GM12872 (cell line): ENCODE results near the gene PPP4R3B.

Source experiments
- TF ChIP-seq, protein P1 (sequence below): IDR thresholded peaks from 3 replicates; pipeline ENCODE4 v1.5.1; 2011; ENCODE audit warnings: low read depth, mild to moderate bottlenecking, low read length, moderate library complexity; ENCODE audit not compliant: insufficient read depth

Gene PPP4R3B

DNA sequence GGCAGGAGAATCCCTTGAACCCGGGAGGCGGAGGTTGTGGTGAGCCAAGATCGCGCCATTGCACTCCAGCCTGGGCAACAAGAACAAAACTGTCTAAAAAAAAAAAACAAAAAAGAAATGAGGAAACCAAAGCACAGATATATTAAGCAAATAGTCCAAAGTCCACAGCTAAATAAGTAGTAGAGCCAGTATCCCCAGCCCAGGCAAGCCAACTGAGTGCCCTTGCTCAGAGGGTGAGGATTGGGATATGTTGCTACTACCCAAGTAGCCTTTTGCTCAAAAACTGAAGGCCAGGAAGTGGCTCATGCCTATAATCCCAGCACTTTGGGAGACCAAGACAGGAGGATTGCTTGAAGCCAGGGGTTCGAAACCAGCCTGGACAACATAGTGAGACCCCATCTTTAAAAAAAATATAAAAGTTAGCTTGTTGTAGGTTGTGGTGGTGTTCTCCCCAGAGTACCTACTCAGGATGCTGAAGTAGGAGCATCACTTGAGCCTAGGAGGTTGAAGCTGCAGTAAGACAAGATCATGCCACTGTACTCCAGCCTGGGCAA, 92.5 kb downstream of the PPP4R3B start:
- TF ChIP-seq, protein P1, sequence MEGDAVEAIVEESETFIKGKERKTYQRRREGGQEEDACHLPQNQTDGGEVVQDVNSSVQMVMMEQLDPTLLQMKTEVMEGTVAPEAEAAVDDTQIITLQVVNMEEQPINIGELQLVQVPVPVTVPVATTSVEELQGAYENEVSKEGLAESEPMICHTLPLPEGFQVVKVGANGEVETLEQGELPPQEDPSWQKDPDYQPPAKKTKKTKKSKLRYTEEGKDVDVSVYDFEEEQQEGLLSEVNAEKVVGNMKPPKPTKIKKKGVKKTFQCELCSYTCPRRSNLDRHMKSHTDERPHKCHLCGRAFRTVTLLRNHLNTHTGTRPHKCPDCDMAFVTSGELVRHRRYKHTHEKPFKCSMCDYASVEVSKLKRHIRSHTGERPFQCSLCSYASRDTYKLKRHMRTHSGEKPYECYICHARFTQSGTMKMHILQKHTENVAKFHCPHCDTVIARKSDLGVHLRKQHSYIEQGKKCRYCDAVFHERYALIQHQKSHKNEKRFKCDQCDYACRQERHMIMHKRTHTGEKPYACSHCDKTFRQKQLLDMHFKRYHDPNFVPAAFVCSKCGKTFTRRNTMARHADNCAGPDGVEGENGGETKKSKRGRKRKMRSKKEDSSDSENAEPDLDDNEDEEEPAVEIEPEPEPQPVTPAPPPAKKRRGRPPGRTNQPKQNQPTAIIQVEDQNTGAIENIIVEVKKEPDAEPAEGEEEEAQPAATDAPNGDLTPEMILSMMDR, result no peak

DNA sequence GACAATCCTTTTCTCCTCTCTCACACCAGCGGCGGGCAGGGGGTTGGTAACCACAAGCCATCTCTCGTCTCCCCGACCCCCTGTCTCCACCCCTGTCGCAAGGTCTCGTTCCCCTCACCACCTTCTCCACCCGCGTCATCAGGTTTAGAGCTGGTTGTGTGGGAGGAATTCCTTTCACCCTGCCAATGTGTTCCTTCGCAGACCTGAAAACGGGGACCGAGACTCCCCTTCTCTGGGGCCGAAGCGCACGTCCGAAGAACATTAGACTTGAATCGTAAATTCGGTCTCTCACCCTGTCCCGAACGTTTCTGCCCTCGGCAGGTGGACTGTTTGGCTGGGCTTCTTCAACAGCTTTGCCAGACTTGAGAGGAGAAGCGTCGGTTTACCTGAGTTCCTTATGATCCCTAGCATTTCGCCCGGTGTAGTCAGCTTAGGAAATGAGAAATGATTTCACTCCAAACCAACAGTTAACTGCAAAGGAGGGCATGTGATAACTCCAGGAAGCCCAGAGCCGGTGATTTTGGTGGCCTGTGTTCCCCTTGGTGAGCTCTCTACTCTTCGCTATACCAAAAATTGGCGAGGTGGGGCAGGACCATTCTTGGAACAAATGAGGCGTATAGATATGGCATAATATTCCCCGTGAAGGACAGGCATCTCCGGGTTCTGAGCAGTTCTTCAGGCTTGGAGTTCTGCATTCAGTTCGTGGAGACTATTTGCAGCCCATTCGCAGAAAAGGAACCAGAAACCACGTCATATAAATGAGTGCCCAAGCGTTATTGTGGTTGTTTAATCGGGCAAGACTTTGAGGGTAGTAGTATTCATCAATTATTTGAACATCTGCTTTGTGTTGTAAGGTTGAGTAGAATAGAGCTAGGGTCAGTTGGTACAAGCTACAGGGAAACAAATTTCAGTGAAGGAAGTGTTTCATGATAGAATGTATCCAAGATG, 97.2 kb downstream of the PPP4R3B start:
- TF ChIP-seq, protein P1, result no peak

DNA sequence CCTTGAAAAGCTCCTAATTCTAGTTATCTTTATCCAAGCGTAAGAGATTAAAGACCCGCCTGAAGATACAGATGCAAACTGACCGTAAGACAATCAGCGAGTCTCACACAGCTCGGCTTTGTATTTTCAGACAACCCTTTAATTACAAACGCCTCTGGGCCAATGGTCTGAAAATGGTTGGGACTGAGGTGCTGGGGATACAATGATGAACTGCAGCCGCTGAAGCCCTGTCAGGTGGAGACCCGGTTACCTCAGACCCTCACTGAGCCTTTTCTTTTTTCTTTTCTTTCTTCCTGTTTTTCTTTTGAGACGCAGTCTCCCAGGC, 98.6 kb downstream of the PPP4R3B start:
- TF ChIP-seq, protein P1, result no peak

DNA sequence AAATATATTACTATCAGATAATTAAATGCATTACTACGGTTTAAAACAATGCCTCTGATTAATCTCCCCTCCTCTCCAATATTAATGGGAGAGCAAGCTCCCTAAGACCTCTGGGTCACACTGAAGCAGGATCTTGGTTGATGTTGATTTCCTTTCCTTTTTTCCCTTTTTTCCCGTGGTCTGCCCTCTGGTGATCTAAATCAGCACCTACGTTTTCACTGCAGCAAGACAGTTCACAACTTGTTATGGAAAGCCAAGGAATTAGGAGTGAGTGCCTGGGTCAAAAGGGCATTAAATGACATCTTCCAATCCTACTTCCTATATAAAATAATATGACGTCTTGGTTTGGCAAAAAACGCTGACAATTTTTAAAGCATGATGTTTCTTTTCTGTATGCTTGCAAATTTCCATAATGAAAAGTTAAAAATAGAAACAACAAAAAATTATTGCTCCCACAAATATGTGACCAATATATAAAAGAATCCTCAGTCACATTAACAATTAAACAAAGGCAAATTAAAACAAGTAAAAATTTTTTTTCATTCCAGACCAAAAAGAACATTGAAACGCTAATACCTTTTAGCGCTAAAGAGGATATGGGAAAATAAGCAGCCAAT, 105.8 kb downstream of the PPP4R3B start:
- TF ChIP-seq, protein P1, result 0 out of 3 replicates have a peak, but pooled peaks have one; percentile 10

DNA sequence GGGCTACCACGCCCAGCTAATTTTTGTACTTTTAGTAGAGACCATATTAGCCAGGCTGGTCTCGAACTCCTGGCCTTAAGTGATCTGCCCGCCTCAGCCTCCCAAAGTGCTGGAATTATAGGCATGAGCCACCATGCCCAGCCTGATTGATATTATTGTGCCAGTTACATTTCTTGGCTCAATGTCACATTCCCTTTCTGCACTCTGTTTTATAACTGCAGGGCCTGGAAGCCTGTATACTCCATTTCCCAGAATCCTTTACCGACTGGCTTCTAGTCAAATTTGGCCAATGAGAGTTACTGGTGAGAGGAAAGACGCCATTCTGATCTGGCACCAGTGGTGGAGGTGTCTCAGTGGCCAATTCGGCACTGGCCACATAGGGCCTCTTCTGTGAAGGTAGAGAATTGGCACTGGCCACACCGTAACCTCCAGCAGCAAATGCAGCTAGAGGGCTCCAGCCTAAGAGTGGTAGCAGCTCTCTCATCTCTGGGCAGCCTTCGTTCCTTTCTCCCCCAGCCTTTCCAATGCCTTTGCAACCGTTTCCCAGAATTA, 114.8 kb downstream of the PPP4R3B start:
- TF ChIP-seq, protein P1, result no peak

DNA sequence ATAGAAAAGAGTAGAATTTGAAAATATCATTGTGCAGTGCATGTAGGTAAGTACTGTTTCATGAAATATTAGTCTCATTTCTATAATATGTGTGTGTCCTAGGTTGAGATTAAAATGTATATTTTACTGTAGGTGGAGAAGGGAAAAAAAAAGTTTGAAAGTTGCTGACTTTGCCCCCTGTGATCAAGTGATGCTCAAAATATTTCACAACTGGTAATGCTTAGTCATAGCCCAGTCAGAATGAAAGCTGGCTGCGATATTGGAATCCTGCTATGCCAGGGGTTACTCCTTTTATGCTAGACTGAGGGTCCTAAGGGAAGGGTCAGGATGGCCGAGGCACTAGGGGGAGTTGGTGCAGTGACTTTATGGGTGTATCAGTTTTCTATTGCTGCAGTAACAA, 117.4 kb downstream of the PPP4R3B start:
- TF ChIP-seq, protein P1, result no peak

DNA sequence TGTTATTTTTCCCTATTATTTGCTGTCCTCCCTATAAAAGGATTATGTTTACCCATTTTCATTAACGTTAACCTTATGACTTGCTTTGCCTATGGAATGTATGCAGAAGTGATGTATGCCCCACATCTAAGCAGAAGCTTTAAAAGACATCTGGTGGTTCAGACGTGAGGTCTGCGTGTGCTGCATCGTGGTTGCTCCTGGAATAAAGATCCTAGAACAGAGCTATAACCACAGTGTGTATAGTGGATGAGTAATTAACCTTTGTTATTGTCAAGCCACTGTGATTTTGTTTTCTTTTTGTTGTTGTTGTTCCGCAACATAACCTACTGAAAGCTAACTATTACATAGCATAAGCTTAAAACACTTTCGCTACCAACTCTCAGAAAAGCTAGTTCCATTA, 118.8 kb downstream of the PPP4R3B start:
- TF ChIP-seq, protein P1, result no peak
